ENCODE measurements around the gene TDRD9.

DNA sequence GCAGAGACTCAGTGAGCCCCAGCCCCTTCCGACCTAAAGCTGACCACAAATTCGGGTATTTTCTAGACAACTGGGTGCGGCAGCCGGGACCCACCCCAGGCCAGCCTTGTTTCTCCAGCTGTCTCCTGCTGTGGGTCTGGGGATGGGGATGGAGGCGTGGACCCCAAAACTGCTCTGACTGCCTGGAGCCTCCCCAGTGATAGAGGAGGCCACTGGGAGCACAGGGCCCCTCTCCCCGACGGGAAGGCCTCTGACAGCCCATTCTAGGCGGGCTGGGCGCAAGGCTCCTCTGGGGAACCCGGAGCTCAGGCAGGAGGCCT, 38.2 kb upstream of the TDRD9 start:
- TF ChIP-seq CTCF (IDR thresholded peaks at IDR 0.05; ENCODE audit: poor library complexity, severe bottlenecking) (no peak), TAF1 (IDR thresholded peaks at IDR 0.05; ENCODE audit: low read depth) (no peak), POLR2AphosphoS5 (IDR thresholded peaks at IDR 0.05) (no peak), EP300 (conservative IDR thresholded peaks at IDR 0.05; ENCODE audit: poor library complexity, severe bottlenecking) (no peak), EZH2 (IDR thresholded peaks at IDR 0.05; ENCODE audit: borderline replicate concordance, insufficient read depth, low read length, poor library complexity, severe bottlenecking) (no peak), RAD21 (conservative IDR thresholded peaks at IDR 0.05) (no peak), SMC3 (conservative IDR thresholded peaks at IDR 0.05; ENCODE audit: poor library complexity) (no peak)

All from neural cell (in vitro differentiated cells).